ENCODE measurements around the gene CD81.

Gene CD81

DNA sequence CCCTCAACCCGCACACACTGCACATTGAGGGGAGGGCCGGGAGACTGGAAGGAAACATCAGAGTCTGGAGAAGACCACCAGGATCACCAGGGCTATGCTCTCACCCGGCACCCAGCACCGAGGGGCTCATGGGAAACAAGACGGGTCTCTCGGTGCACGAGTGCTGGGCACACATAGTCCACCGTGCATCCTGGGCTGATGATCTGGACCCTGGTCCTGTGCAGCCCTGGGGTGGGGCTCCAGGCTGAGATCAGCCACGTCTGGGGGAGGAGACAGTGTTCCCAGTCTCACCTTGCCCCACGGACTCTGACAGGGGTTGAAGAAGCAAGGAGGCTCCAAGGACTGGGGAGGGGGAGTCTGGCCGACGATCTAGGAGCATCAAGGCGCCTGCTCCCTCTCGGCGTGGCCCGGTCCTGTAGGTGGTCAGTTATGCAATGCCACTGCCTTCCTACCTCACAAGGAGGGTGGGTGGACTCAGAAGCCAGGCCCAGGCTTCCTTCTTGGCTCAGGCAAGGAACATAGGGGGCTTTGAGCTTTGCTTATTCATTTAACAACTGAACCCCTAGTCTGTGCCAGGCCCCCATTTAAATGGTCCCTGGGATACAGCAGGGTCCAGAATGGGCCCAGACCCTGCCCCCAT is 11.4 kb upstream of the CD81 start:
- no peak overlapping the region for H3K4me3 ChIP-seq (ENCODE audit: low read depth, low read length)
- no peak for DNase-seq (ENCODE audit: low read depth)
- TF ChIP-seq, protein P1, sequence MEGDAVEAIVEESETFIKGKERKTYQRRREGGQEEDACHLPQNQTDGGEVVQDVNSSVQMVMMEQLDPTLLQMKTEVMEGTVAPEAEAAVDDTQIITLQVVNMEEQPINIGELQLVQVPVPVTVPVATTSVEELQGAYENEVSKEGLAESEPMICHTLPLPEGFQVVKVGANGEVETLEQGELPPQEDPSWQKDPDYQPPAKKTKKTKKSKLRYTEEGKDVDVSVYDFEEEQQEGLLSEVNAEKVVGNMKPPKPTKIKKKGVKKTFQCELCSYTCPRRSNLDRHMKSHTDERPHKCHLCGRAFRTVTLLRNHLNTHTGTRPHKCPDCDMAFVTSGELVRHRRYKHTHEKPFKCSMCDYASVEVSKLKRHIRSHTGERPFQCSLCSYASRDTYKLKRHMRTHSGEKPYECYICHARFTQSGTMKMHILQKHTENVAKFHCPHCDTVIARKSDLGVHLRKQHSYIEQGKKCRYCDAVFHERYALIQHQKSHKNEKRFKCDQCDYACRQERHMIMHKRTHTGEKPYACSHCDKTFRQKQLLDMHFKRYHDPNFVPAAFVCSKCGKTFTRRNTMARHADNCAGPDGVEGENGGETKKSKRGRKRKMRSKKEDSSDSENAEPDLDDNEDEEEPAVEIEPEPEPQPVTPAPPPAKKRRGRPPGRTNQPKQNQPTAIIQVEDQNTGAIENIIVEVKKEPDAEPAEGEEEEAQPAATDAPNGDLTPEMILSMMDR (IDR thresholded peaks at IDR 0.05; ENCODE audit: low read depth, low read length, missing control alignments): no peak

DNA sequence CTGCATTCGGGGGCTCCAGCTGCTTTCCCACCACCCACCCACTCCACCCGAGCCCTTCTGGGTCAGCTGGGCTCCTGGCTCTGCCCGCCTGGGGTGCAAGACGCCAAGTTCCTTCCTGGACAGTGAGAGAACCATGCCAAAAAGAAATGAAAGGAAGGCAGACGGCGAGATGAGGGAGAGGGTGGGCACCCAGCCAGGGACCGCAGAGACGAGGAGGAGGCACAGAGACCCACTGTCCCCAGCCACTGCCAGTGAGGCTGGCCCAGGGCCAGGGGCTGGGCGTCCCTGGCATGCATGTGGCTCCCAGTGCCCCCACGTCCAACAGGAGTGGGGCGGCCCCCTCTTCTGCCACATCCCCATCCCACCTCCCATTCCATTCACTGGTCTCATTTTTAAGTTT is 10.8 kb upstream of the CD81 start:
- DNase-seq (ENCODE audit: low read depth): no peak
- TF ChIP-seq, protein P1 (IDR thresholded peaks at IDR 0.05; ENCODE audit: low read depth, low read length, missing control alignments): no peak
- H3K4me3 ChIP-seq (ENCODE audit: low read depth, low read length): no peak overlapping the region

DNA sequence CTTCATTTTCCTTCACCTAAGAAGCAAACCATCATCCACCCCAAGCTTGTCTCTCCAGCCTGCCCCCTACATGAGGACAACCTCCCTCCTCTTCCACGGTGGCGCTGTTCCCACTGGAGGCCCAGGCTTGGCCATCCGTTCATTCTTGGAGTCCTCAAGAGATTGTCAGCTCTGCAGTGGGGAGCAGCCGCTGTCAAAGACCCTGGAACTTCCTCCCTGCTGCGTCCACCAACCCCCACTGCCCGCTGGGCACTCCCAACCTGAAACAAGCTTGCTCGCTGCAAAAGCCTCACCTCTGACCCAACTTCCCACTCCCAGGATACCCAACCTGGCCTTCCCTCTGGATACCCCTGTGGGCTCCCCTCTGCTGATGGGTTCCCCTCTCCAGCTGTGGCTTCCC is 10.4 kb upstream of the CD81 start:
- DNase-seq (ENCODE audit: low read depth): no peak
- TF ChIP-seq, protein P1 (IDR thresholded peaks at IDR 0.05; ENCODE audit: low read depth, low read length, missing control alignments): no peak
- H3K4me3 ChIP-seq (ENCODE audit: low read depth, low read length): no peak overlapping the region

DNA sequence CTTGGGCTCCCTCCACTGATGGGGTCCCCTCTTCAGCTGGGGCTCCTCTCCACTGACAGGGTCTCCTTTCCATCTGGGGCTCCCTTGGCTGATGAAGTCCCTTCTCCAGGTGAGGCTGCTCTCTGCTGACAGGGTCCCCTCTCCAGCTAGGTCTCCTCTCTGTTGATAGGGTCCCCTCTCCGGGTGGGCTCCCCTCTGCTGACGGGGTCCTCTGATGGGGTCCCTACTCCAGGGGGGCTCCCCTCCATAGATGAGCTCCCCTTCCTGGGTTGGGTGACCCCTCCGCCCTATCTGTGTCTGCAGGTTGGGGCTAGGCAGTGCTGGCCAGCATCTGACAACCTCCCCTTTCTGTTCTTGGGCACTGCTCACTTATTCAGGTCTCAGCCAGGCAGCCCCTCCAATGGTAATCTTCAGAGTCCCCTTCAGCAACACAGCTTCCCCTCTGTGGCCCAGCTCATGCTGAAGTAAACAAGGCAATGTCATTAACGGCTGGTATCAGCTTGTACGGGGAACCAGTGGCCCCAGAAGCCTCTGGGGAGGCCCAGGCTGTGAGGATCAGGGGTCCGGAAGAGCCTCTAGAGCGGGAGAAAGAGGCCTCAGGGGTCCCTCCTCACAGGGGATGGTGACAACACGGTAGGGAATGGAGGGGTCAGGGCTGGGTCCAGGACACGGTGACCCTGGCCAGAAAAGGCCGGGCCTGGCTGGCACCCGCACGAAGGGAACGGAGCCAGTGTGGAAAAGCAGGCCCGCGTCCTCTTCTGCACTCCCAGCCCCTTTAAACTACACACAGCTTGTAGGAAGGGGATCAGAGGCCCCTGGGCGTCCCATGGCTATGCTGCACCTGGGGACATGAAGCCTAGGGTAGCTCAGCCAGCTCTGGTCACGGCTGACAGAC is 9.6 kb upstream of the CD81 start:
- TF ChIP-seq, protein P1 (IDR thresholded peaks at IDR 0.05; ENCODE audit: low read depth, low read length, missing control alignments): no peak
- DNase-seq (ENCODE audit: low read depth): no peak
- H3K4me3 ChIP-seq (ENCODE audit: low read depth, low read length): no peak overlapping the region

DNA sequence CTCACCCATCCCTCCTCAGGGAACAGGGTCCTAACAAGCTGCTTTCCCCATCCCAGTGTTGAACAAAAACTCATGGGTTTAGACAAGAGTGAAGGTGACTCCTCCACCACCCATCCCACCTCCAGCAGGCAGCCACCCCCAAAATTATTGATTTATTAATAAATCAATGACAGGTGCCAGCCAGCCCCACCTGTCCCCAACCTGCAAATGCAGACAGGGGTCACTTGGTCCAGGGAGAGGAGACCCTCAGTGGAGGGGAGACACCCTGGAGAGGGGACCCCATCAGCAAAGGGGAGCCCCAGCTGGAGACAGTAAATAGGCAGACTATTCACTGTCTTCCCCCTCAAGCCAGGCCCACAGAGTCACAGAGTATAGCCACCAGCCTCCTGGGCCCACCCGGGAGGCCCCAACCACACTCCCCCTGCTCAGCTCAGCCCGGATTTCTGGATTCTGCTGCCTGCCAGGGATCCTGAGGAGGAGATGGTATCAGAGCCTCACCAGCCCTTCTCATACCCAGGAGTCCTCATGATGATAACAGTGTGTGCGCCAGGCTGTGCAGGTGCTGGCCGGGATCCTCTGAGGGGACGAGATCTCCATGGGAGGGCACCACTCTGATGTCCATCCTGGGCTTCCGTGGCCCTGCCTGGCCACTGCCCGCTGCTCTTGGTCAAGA is 8.8 kb upstream of the CD81 start:
- DNase-seq (ENCODE audit: low read depth): no peak
- no peak overlapping the region for H3K4me3 ChIP-seq (ENCODE audit: low read depth, low read length)
- TF ChIP-seq, protein P1 (IDR thresholded peaks at IDR 0.05; ENCODE audit: low read depth, low read length, missing control alignments): no peak

DNA sequence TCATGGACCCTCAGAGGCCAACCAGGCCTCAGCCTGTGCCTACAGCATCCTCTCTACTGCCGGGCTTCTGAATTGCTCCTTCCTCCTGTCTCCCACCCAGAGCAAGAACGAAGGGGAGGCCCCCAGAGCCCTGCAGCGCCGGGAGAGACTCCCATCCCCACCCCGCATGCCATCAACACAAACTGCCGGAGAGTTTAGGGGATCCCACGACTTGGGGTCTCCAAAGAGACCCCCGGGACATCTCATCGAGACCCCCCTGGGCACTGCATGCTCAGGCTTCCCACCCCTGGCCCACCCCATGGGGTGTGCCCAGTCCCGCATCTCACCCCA is 8.3 kb upstream of the CD81 start:
- DNase-seq (ENCODE audit: low read depth): no peak
- H3K4me3 ChIP-seq (ENCODE audit: low read depth, low read length): no peak overlapping the region
- TF ChIP-seq, protein P1 (IDR thresholded peaks at IDR 0.05; ENCODE audit: low read depth, low read length, missing control alignments): no peak

All from GM12864 (cell line).